Duodenal mucosa (tissue), 2 donors: ENCODE results near the gene DLL4.

Experiments used
- H3K27ac ChIP-seq: one replicate; pipeline ENCODE4 v1.7.0; 2013; ENCODE audit warnings: low read depth, low read length
- H3K27me3 ChIP-seq, 2 donors: one replicate each; pipeline ENCODE4 v1.7.0; 2013; ENCODE audit warnings: low read length in 2 of 2, control low read depth in 1 of 2; ENCODE audit not compliant: insufficient read depth in 2 of 2, control insufficient read depth in 1 of 2
- H3K36me3 ChIP-seq, 2 donors: one replicate each; pipeline ENCODE4 v1.7.0; 2013; ENCODE audit warnings: low read length in 2 of 2, control low read depth in 1 of 2; ENCODE audit not compliant: insufficient read depth in 2 of 2, control insufficient read depth in 1 of 2
- H3K4me1 ChIP-seq, 2 donors: one replicate each; pipeline ENCODE4 v1.7.0; 2013; ENCODE audit warnings: low read length in 2 of 2, control low read depth in 1 of 2; ENCODE audit not compliant: insufficient read depth in 2 of 2, control insufficient read depth in 1 of 2
- H3K4me3 ChIP-seq, 2 donors: one replicate each; pipeline ENCODE4 v1.7.0; 2013; ENCODE audit warnings: low read length in 2 of 2, low read depth in 1 of 2
- H3K9ac ChIP-seq, 2 donors: one replicate each; pipeline ENCODE4 v1.7.0; 2013; ENCODE audit warnings: low read length in 2 of 2, low read depth in 1 of 2
- H3K9me3 ChIP-seq, 2 donors: one replicate each; pipeline ENCODE4 v1.7.0; 2013; ENCODE audit warnings: low read length in 2 of 2, control low read depth in 1 of 2; ENCODE audit not compliant: control insufficient read depth in 1 of 2

The DLL4 gene

DNA sequence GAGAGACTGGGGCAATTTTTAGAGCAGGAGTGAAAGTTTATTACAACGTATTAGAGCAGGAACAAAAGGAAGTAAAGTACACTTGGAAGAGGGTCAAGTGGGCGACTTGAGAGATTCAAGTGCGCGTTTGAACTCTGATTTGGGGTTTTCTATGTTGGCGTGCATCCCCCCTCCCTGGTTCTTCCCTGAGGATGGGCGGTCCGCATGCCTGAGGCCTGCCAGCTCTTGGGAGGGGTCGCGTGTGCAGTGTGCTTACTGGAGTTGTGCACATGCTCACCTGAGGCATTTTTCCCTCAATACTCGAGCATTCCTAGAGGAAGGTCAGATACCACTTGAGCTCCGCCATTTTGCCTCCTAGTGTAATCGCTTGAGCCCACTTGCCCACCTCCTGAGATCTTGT lies 13.7 kb downstream of the DLL4 start:
- Histone ChIP-seq H3K9ac (peak overlapping the region in 1 of 2 donors; percentile 65), H3K9me3 (no peaks in the 10 kb centered on the region), H3K36me3 (no peaks in the 10 kb centered on the region), H3K4me1 (peaks cover 21 to 32% of the 10 kb centered on the region in 2 donors), H3K4me3 (peak overlapping the region; percentile 76 to 78), H3K27me3 (no peaks in the 10 kb centered on the region), H3K27ac (no peak overlapping the region)

DNA sequence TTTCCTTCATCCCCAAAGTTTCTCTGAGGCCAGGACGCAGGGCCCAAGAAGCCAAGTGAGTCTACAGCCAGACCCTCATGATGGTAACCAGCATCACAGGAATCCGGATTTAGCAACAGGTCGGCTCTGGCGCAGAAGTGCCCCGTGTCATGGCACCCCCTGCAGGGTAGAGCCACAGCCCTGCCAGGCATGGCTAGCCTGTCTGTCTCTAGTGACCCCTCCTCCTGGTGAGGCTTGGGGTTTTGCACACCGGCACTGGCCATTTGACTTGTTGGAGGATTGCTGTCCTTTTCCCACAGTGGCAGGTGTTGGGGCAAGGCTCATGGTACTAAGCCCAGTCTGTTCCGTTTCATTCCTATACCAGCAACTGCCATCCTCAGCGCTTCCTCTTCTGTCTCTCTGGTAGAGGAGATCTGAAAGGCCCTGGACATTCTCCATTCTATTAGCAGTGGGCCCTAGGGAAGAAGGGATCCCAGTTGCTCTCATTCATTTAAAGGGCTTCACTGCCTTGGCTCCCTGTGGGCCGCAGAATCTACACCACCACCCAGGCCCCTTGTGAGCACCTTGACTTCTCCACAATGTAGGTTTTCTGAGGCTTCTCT lies 14.7 kb downstream of the DLL4 start:
- no peaks in the 10 kb centered on the region for H3K27me3 ChIP-seq
- no peak overlapping the region for H3K4me3 ChIP-seq
- H3K27ac ChIP-seq: no peak overlapping the region
- H3K9me3 ChIP-seq: no peaks in the 10 kb centered on the region
- H3K4me1 ChIP-seq: peaks cover 21 to 32% of the 10 kb centered on the region in 2 donors
- no peaks in the 10 kb centered on the region for H3K36me3 ChIP-seq
- no peak overlapping the region for H3K9ac ChIP-seq

DNA sequence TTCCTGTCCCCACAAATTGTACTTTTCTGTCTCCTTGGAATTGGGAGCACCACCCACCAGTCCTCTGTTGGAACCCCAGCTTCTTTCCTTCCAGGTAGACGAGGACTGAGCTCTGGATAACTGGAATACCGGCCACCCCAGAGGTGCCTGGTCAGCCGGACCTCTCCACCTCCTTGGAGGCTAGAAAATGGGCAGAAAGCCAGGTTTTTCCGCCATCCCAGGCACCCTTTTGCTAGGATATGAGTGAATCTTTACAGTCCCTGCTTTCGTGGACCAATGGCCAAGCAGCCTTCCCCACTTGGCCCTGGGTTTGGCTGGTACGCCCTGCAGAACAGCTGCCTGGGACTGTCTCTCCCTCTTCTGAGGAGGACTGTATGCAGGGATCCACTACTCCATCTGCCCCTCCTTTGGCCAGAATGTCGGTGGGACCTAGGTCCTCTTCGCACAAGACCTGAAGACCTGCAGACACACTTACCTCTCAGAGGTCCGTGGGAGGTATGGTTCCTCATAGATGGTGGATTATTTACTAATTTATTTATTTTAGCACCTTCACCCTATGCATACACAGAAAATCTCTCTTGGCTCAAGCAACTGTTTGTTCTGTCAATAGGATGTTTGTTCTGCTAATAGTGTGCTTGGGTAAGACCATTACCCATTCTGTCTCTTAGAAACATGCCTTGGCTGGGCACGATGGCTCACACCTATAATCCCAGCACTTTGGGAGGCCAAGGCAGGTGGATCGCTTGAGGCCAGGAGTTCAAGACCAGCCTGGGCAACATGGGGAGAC lies 15.6 kb downstream of the DLL4 start:
- Histone ChIP-seq H3K9ac (no peak overlapping the region), H3K36me3 (no peaks in the 10 kb centered on the region), H3K4me3 (no peak overlapping the region), H3K27me3 (no peaks in the 10 kb centered on the region), H3K27ac (no peak overlapping the region), H3K9me3 (no peaks in the 10 kb centered on the region), H3K4me1 (peaks cover 26 to 40% of the 10 kb centered on the region in 2 donors)

DNA sequence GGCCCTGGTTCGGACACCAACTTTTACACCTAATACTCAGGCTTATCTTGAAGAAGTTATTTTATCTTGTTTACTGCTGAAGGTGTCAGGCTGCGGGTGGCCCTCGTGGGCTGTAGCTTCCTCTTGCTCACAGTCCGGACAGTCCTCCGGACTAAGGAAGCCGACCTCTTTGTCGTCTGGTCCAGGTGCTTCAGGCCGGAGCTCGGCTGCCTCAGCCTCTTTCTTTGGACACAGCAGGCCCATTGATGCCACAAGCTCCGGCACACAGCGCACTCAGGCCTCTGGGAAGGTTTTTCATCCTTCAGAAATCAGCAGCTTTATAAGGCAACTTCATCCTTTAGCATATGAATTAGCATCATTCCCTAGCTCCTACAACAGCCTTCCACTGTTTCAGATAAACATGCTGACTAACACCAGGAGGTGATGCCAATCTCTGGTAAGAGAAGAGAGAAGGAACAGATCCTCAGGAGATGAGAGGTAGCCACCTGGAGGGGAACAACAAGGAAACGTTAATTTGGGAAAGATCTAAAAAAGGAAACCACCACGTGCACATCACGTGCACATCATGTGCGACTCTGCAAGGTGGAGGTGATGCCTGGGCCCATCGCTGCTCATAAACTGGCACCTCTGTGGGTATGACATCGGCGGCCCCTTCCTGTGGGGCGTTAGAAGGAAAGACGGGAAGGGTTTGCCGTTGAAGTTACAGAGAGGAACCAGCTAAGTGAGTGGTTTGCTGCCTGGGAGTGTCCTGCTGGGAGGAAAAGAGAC lies 19.8 kb downstream of the DLL4 start:
- peaks cover 23% of the 10 kb centered on the region in 2 donors for H3K4me1 ChIP-seq
- no peaks in the 10 kb centered on the region for H3K9me3 ChIP-seq
- H3K27ac ChIP-seq: no peak overlapping the region
- no peak overlapping the region for H3K4me3 ChIP-seq
- no peaks in the 10 kb centered on the region for H3K36me3 ChIP-seq
- H3K27me3 ChIP-seq: no peaks in the 10 kb centered on the region
- H3K9ac ChIP-seq: no peak overlapping the region

DNA sequence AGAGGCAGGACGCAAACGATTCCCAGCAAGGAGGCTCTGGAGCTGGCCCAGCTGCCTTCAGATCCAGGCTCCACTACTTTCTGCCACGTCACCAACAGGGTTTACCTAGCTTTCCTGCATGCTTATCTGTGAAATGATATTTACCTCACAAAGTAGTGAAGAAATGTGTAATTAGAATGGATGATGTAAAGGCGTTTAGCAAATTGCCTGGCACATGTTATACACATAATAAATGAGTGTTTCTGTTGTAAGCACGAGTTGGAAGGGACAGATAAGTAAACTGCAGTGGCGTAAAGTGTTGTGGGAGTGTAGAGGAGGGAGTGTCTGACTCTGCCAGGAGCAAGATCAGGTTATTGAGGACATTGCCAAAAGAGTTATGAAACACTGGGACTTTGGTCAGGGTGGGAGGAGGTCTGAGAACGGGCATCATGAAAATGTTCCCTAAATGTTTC lies 20.6 kb downstream of the DLL4 start:
- H3K9me3 ChIP-seq: no peaks in the 10 kb centered on the region
- H3K36me3 ChIP-seq: no peaks in the 10 kb centered on the region
- H3K4me3 ChIP-seq: no peak overlapping the region
- H3K27ac ChIP-seq: peak overlapping the region; percentile 28
- H3K9ac ChIP-seq: no peak overlapping the region
- H3K4me1 ChIP-seq: peaks cover 25 to 26% of the 10 kb centered on the region in 2 donors
- no peaks in the 10 kb centered on the region for H3K27me3 ChIP-seq

DNA sequence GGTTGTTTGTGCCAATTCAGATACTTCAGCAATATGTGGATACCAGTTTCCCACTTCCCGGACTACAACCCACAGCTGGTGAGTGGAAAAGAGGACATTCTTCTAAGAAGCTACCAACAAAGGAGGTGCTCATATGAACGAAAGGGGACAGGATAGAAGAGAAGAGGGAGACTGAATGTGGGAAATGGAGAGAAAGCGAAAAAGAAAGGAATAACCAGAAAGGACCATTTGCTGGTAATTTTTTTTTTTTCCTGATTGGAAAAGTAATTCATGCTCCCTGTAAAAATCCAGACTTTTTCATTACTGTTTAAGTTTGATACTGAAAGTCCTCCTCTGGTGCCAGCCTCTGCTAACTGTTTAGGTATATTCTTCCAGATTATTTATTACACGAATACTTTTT lies 22.6 kb downstream of the DLL4 start:
- Histone ChIP-seq H3K27me3 (no peaks in the 10 kb centered on the region), H3K4me3 (no peak overlapping the region), H3K36me3 (no peaks in the 10 kb centered on the region), H3K27ac (no peak overlapping the region), H3K4me1 (peaks cover 25 to 26% of the 10 kb centered on the region in 2 donors), H3K9ac (no peak overlapping the region), H3K9me3 (no peaks in the 10 kb centered on the region)

DNA sequence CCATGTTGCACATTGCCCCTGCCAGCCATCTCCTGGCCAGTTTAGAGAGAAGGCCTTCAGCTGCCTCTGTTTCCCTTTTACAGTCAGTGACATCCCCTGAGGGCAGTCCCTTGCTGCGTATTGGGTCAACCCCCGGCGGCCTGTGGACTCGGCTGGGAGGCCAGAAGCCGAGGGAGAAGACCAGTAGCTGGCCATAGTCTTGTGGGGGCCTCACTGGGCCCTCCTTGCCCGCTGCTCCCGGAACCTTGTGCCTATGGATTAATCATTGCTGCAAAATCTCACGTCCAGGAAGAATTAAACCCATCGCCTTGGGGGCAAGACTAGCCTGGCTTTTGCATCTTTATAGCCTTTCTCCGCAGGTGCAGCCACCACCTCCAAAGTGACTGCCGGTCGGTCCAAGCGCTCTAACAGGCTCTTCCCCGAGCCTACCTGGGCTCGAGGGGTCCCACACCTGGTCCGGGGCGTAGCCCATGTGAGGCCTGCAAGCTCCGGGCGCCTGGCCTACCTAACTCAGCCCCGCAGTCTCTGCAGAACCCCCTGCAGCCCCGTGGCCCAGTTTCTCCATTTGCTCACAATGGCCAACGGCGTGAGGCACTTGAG lies 23.3 kb downstream of the DLL4 start:
- peak overlapping the region; percentile 67 for H3K27ac ChIP-seq

DNA sequence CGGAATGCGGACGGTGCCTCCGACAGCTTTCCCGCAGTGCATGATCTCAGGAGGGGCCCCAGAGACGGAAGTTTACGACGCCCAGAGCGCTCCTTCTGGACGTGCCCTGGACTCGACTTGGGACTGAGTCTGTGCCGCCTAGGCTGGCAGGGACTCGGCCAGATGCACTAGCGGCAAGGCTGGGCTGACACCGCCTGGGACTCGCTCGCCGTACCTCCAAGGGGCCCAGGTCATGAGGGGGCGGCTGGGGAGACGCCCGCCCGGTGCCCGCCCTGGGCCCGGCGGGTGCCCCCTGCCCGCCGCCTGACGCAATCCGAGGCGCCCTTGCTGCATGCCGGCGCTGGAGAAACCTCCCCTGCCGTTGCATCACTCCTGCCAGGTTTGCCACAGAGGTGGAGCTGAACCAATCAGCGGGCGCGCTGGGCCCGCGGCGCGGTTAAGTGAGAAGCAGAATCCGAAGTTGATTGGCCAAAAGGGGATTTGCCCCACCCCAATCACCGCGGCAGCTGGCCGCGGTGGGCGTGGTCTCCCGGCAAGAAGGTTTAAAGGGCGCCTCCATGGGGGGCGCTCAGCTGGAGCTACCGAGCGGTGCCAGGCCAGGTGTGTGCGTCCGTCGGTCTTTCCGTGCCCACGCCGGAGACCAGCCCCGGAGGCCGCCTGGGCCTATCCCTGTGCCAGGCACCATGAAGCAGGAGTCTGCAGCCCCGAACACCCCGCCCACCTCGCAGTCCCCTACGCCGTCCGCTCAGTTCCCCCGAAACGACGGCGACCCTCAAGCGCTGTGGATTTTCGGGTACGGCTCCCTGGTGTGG lies 24.0 kb downstream of the DLL4 start, which contains the start of gene CHAC1:
Gene CHAC1 (plus strand): TSS at position 571 of the 812 bp plus-strand sequence. CDS start 113 bp downstream, at position 684.
- Histone ChIP-seq H3K4me1 (peaks cover 26 to 32% of the 10 kb centered on the region in 2 donors), H3K27ac (peak within 1 kb of the TSS; percentile 67), H3K36me3 (no peaks in the 10 kb centered on the region), H3K27me3 (no peaks in the 10 kb centered on the region), H3K9ac (peak within 1 kb of the TSS; percentile 71 to 93), H3K9me3 (no peaks in the 10 kb centered on the region), H3K4me3 (peak within 1 kb of the TSS; percentile 81 to 89)

More for the DNA sequence above, 23.3 kb downstream of the DLL4 start:
- H3K27me3 ChIP-seq: no peaks in the 10 kb centered on the region
- H3K4me1 ChIP-seq: peaks cover 26% of the 10 kb centered on the region in 2 donors
- H3K9me3 ChIP-seq: no peaks in the 10 kb centered on the region
- H3K4me3 ChIP-seq: peak overlapping the region; percentile 81 to 89
- peak overlapping the region; percentile 71 to 93 for H3K9ac ChIP-seq
- no peaks in the 10 kb centered on the region for H3K36me3 ChIP-seq

DNA sequence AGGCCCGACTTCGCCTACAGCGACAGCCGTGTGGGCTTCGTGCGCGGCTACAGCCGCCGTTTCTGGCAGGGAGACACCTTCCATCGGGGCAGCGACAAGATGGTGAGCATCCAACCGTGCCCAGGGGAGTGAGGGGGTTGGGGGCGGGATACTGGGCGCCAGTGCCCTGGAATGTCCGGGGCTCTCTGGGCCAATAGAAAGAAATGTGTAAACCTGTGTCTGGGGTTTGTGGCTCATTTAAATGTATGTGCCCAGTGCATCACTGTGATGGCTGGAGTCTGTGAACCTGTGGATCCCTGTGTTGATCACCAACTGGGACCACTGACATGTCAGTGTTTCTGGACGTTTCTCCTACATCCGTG lies 24.6 kb downstream of the DLL4 start:
- H3K4me3 ChIP-seq: peak overlapping the region; percentile 81 to 89
- H3K27me3 ChIP-seq: no peaks in the 10 kb centered on the region
- H3K9ac ChIP-seq: peak overlapping the region; percentile 71 to 84
- no peaks in the 10 kb centered on the region for H3K9me3 ChIP-seq
- no peaks in the 10 kb centered on the region for H3K36me3 ChIP-seq
- H3K4me1 ChIP-seq: peaks cover 26 to 32% of the 10 kb centered on the region in 2 donors
- no peak overlapping the region for H3K27ac ChIP-seq
